ENCODE measurements around the gene APIP.
A peak's percentile ranks its signal among the peaks of the same experiment; 100 is the strongest.

Gene APIP

GRCh38 chr11:34907934-34908593, 8.1 kb downstream of the APIP start:
- ChIA-PET CTCF (interaction anchor here (0.6 kb wide), 1 partner anchor 478 kb away, joined by 3 read pairs; no protein-coding TSS in a partner anchor), POLR2A (no interaction called here)
- Histone ChIP-seq H3K4me3 (ENCODE audit: low read depth, low read length) (no peak overlapping the region), H3K36me3 (ENCODE audit: control insufficient read depth in 2 of 2, insufficient read depth in 1 of 2, low read length in 2 of 2) (peaks cover 0 to 6% of the 10 kb centered on the region in 2 experiments; a peak in 1 of 3 replicates), H3K4me1 (ENCODE audit: control insufficient read depth, insufficient read depth, low read length) (no peaks in the 10 kb centered on the region), H3K9me3 (ENCODE audit: control insufficient read depth, insufficient read depth, low read depth, low read length) (no peaks in the 10 kb centered on the region), H3K27ac (ENCODE audit: extremely low read depth, low read depth, low read length) (no peak overlapping the region)
- peak; percentile 75 for TF ChIP-seq SCRT1 (tag by site-specific recombination; IDR thresholded peaks at IDR 0.05; ENCODE audit: borderline replicate concordance)
- TF ChIP-seq PRDM1 (tag by site-specific recombination; IDR thresholded peaks at IDR 0.05), result peak; percentile 48
- 0 out of 2 replicates have a peak, but pooled peaks have one; percentile 45 for TF ChIP-seq REST (tag by site-specific recombination; IDR thresholded peaks at IDR 0.05)
- TF ChIP-seq ZNF555 (tag by site-specific recombination; conservative IDR thresholded peaks at IDR 0.05), result no peak
- peak; percentile 98 for TF ChIP-seq ZNF510 (tag by site-specific recombination; IDR thresholded peaks at IDR 0.05; ENCODE audit: insufficient replicate concordance)
- no peak for TF ChIP-seq SALL2 (tag by site-specific recombination; IDR thresholded peaks at IDR 0.05; ENCODE audit: borderline replicate concordance)
- peak; percentile 95 for TF ChIP-seq SCRT2 (tag by site-specific recombination; IDR thresholded peaks at IDR 0.05)

GRCh38 chr11:34905666-34906065, 10.5 kb downstream of the APIP start:
- CTCF ChIA-PET, result no interaction called here
- no peaks in the 10 kb centered on the region for H3K4me1 ChIP-seq (ENCODE audit: control insufficient read depth, insufficient read depth, low read length)
- H3K9me3 ChIP-seq (ENCODE audit: control insufficient read depth, insufficient read depth, low read depth, low read length), result no peaks in the 10 kb centered on the region
- no peak for TF ChIP-seq ZNF37A (tag by site-specific recombination; IDR thresholded peaks at IDR 0.05)
- H3K27ac ChIP-seq (ENCODE audit: extremely low read depth, low read depth, low read length), result no peak overlapping the region
- POLR2A ChIA-PET, result no interaction called here
- no peak overlapping the region for H3K4me3 ChIP-seq (ENCODE audit: low read depth, low read length)
- peaks cover 0 to 6% of the 10 kb centered on the region in 2 experiments; a peak in 1 of 3 replicates for H3K36me3 ChIP-seq (ENCODE audit: control insufficient read depth in 2 of 2, insufficient read depth in 1 of 2, low read length in 2 of 2)

GRCh38 chr11:34904421-34904955, 11.7 kb downstream of the APIP start:
- POLR2A ChIA-PET, result no interaction called here
- no peak overlapping the region for H3K4me3 ChIP-seq (ENCODE audit: low read depth, low read length)
- H3K36me3 ChIP-seq (ENCODE audit: control insufficient read depth in 2 of 2, insufficient read depth in 1 of 2, low read length in 2 of 2), result peaks cover 0 to 3% of the 10 kb centered on the region in 2 experiments; a peak in 1 of 3 replicates
- no peaks in the 10 kb centered on the region for H3K4me1 ChIP-seq (ENCODE audit: control insufficient read depth, insufficient read depth, low read length)
- no peak for TF ChIP-seq KLF9 (tag by site-specific recombination; IDR thresholded peaks at IDR 0.05; ENCODE audit: low read depth)
- TF ChIP-seq ZNF362 (tag by site-specific recombination; IDR thresholded peaks at IDR 0.05), result no peak
- TF ChIP-seq ZNF449 (tag by site-specific recombination; IDR thresholded peaks at IDR 0.05), result peak; percentile 67; the same call in 1 of the 2 replicates
- TF ChIP-seq ZNF645 (tag by site-specific recombination; IDR thresholded peaks at IDR 0.05), result no peak
- no peak overlapping the region for H3K27ac ChIP-seq (ENCODE audit: extremely low read depth, low read depth, low read length)
- H3K9me3 ChIP-seq (ENCODE audit: control insufficient read depth, insufficient read depth, low read depth, low read length), result no peaks in the 10 kb centered on the region
- CTCF ChIA-PET, result no interaction called here
